Peyer's patch (tissue), 4 donors: ENCODE results near the gene MYL4.

Experiments used
- POLR2A ChIP-seq, 2 donors: fragments of 450-650 bp; IDR thresholded peaks; one replicate each; pipeline ENCODE4 v1.5.1; 2017; ENCODE audit warnings: antibody characterized with exemption in 2 of 2, mild to moderate bottlenecking in 2 of 2, moderate library complexity in 2 of 2
- TF ChIP-seq, protein P1 (sequence below), 6 experiments: fragments of 450-650 bp in 4 of 6; fragments of 200-600 bp in 2 of 6; sonication (generic) in 1 of 6; IDR thresholded peaks; one replicate each; pipeline ENCODE4 v1.5.1; 2017 to 2019; ENCODE audit warnings: antibody characterized with exemption in 6 of 6, mild to moderate bottlenecking in 3 of 6, moderate library complexity in 1 of 6

DNA sequence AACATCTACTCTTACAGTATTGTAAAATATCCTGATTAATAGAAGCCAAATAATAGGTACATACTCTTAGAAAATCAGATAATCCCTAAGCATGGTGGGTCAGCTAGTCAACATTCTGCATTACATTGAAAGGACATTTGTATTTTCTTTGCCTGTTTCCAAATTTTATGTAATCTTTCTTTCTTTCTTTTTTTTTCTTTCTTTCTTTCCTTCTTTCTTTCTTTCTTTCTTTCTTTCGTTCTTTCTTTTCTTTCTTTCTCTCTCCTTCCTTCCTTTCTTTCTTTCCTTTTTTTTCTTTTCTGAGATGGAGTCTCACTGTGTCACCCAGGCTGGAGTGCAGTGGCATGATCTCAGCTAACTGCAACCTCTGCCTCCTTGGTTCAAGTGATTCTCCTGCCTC, 63.3 kb downstream of the MYL4 start:
- TF ChIP-seq, protein P1, sequence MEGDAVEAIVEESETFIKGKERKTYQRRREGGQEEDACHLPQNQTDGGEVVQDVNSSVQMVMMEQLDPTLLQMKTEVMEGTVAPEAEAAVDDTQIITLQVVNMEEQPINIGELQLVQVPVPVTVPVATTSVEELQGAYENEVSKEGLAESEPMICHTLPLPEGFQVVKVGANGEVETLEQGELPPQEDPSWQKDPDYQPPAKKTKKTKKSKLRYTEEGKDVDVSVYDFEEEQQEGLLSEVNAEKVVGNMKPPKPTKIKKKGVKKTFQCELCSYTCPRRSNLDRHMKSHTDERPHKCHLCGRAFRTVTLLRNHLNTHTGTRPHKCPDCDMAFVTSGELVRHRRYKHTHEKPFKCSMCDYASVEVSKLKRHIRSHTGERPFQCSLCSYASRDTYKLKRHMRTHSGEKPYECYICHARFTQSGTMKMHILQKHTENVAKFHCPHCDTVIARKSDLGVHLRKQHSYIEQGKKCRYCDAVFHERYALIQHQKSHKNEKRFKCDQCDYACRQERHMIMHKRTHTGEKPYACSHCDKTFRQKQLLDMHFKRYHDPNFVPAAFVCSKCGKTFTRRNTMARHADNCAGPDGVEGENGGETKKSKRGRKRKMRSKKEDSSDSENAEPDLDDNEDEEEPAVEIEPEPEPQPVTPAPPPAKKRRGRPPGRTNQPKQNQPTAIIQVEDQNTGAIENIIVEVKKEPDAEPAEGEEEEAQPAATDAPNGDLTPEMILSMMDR (IDR thresholded peaks at IDR 0.05), result no peak
- TF ChIP-seq POLR2A (IDR thresholded peaks at IDR 0.05), result no peak
